ENCODE results near the gene RNF150.

Gene RNF150

GRCh38 chr4:141004823-141005222 lies 128.4 kb downstream of the RNF150 start (continued):
- TF ChIP-seq ZNF544 (tag by site-specific recombination; IDR thresholded peaks at IDR 0.05) (no peak), ZNF624 (tag by site-specific recombination; IDR thresholded peaks at IDR 0.05) (no peak), ZBTB6 (tag by site-specific recombination; IDR thresholded peaks at IDR 0.05) (no peak), ZNF132 (tag by site-specific recombination; IDR thresholded peaks at IDR 0.05; ENCODE audit: borderline replicate concordance) (no peak), ZNF658 (tag by site-specific recombination; IDR thresholded peaks at IDR 0.05) (no peak), ZNF426 (tag by site-specific recombination; IDR thresholded peaks at IDR 0.05) (no peak), HOXD13 (CRISPR knock-in tag; IDR thresholded peaks at IDR 0.05; ENCODE audit: borderline replicate concordance) (no peak)

GRCh38 chr4:141003193-141003592 lies 130.1 kb downstream of the RNF150 start:
- Histone ChIP-seq H3K36me3 (ENCODE audit: control insufficient read depth in 2 of 2, insufficient read depth in 1 of 2, low read length in 2 of 2) (no peaks in the 10 kb centered on the region), H3K9me3 (ENCODE audit: control insufficient read depth, insufficient read depth, low read depth, low read length) (no peaks in the 10 kb centered on the region), H3K4me3 (ENCODE audit: low read depth, low read length) (no peak overlapping the region), H3K4me1 (ENCODE audit: control insufficient read depth, insufficient read depth, low read length) (peaks cover 6% of the 10 kb centered on the region; the same call in 1 of the 2 replicates), H3K27ac (ENCODE audit: extremely low read depth, low read depth, low read length) (no peak overlapping the region)
- ChIA-PET CTCF (no interaction called here), POLR2A (no interaction called here)
- TF ChIP-seq ZSCAN4 (tag by site-specific recombination; IDR thresholded peaks at IDR 0.05), result peak; percentile 52; the same call in 1 of the 2 replicates
- TF ChIP-seq HIC1 (tag by site-specific recombination; IDR thresholded peaks at IDR 0.05), result no peak
- TF ChIP-seq ZSCAN18 (tag by site-specific recombination; IDR thresholded peaks at IDR 0.05), result no peak
- TF ChIP-seq HOXC10 (CRISPR knock-in tag; IDR thresholded peaks at IDR 0.05), result no peak
- no peak for TF ChIP-seq ZNF639 (tag by site-specific recombination; IDR thresholded peaks at IDR 0.05)
- TF ChIP-seq PRDM1 (tag by site-specific recombination; IDR thresholded peaks at IDR 0.05), result peak; percentile 38; the same call in 1 of the 2 replicates

GRCh38 chr4:141002323-141002805 lies 130.9 kb downstream of the RNF150 start:
- Histone ChIP-seq H3K9me3 (ENCODE audit: control insufficient read depth, insufficient read depth, low read depth, low read length) (no peaks in the 10 kb centered on the region), H3K4me1 (ENCODE audit: control insufficient read depth, insufficient read depth, low read length) (peaks cover 6% of the 10 kb centered on the region; the same call in 1 of the 2 replicates), H3K4me3 (ENCODE audit: low read depth, low read length) (no peak overlapping the region), H3K27ac (ENCODE audit: extremely low read depth, low read depth, low read length) (no peak overlapping the region), H3K36me3 (ENCODE audit: control insufficient read depth in 2 of 2, insufficient read depth in 1 of 2, low read length in 2 of 2) (no peaks in the 10 kb centered on the region)
- CTCF ChIA-PET, result interaction anchor here (0.6 kb wide), 1 partner anchor 99 kb away, joined by 3 read pairs; no protein-coding TSS in a partner anchor
- POLR2A ChIA-PET, result no interaction called here
- TF ChIP-seq ZBTB10 (tag by site-specific recombination; IDR thresholded peaks at IDR 0.05) (no peak), EGR2 (tag by site-specific recombination; IDR thresholded peaks at IDR 0.05; ENCODE audit: low read depth) (no peak), ZNF132 (tag by site-specific recombination; IDR thresholded peaks at IDR 0.05; ENCODE audit: borderline replicate concordance) (no peak), ZBTB48 (tag by site-specific recombination; IDR thresholded peaks at IDR 0.05) (no peak), ZNF660 (tag by site-specific recombination; IDR thresholded peaks at IDR 0.05) (no peak), ZNF138 (tag by site-specific recombination; IDR thresholded peaks at IDR 0.05; ENCODE audit: borderline replicate concordance) (no peak), ZSCAN5A (tag by site-specific recombination; IDR thresholded peaks at IDR 0.05) (no peak)
